ENCODE measurements around the gene DLG5. TPM values are rescaled to one million over a fixed set of nuclear protein-coding genes. Genes with fewer than 3 reads are reported as not detected.
A peak's percentile ranks its signal among the peaks of the same experiment; 100 is the strongest.

The DLG5 gene
- total RNA-seq, 1 experiment from 2014 or later, result 51.0 TPM

- BruUV-seq (replicated peaks), result no TSS peak
- peaks cover 11% of the 10 kb centered on the region for H3K36me3 Mint-ChIP-seq (ENCODE audit: insufficient read depth, unreplicated experiment)
- DNase-seq, result no peak
- no peak for TF ChIP-seq CTCF (IDR thresholded peaks at IDR 0.05; ENCODE audit: unreplicated experiment)
- no peak overlapping the region for H3K4me3 Mint-ChIP-seq (ENCODE audit: low read depth, unreplicated experiment)
- H3K27me3 Mint-ChIP-seq (ENCODE audit: unreplicated experiment), result no peaks in the 10 kb centered on the region
- no peak overlapping the region for H3K27ac Mint-ChIP-seq (ENCODE audit: unreplicated experiment)
- peaks cover 55% of the 10 kb centered on the region for H3K4me1 Mint-ChIP-seq (ENCODE audit: low read depth, unreplicated experiment)
- intact Hi-C loops (cut with micrococcal nuclease; ENCODE audit: unreplicated experiment), result no loop called here
- no peaks in the 10 kb centered on the region for H3K9me3 Mint-ChIP-seq (ENCODE audit: low read depth, unreplicated experiment)
- CTCF ChIA-PET, result interaction anchor here (0.6 to 0.7 kb wide), 3 partner anchors 23 to 1042 kb away, joined by 4 to 7 read pairs (median 6); no protein-coding TSS in a partner anchor
These were observed 15.9 kb downstream of the DLG5 start for GRCh38 chr10:77910524-77911145.

DNA sequence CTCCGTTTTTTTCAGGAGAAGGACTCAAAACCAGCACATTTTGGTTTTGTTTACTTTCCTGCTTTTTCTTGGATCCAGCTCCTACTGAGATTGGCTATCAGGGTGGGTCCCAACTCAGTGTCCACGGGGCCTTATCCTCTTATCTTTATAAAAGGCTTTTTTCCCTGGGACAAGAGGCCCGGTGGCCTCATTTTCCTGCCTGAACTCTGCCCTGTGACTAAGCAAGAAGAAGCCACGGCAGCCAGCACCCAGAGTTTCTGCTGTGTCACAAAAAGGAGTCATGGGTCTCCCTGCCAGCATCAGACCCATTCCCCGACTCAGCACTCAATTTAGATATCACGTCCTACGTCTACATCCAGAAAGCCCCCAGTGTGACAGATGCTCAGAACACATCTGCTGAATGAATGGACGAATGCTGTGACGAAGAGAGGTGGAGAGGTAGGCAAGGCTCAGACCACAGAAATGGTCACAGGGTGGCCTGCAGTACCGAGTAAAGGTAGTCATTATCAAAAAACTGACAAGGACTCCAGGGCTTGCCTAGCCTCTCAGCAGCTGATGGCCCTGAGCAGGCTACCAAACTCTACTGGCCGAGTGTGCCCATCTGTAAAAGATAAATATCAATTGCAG is 16.7 kb downstream of the DLG5 start:
- BruUV-seq (replicated peaks), result no TSS peak
- intact Hi-C loops (cut with micrococcal nuclease; ENCODE audit: unreplicated experiment), result loop anchor here (5.0 kb wide), 2 partner anchors 52 to 63 kb away; no protein-coding TSS in a partner anchor
- H3K27ac Mint-ChIP-seq (ENCODE audit: unreplicated experiment), result peak overlapping the region; percentile 61
- peaks cover 11% of the 10 kb centered on the region for H3K36me3 Mint-ChIP-seq (ENCODE audit: insufficient read depth, unreplicated experiment)
- no peak for TF ChIP-seq CTCF (IDR thresholded peaks at IDR 0.05; ENCODE audit: unreplicated experiment)
- peak overlapping the region; percentile 50 for H3K4me3 Mint-ChIP-seq (ENCODE audit: low read depth, unreplicated experiment)
- CTCF ChIA-PET, result interaction anchor here (1.6 kb wide), 1 partner anchor 11 kb away, joined by 5 read pairs; no protein-coding TSS in a partner anchor
- peaks cover 63% of the 10 kb centered on the region for H3K4me1 Mint-ChIP-seq (ENCODE audit: low read depth, unreplicated experiment)
- peak; percentile 41 for DNase-seq
- H3K27me3 Mint-ChIP-seq (ENCODE audit: unreplicated experiment), result no peaks in the 10 kb centered on the region
- H3K9me3 Mint-ChIP-seq (ENCODE audit: low read depth, unreplicated experiment), result no peaks in the 10 kb centered on the region

- peaks cover 69% of the 10 kb centered on the region for H3K4me1 Mint-ChIP-seq (ENCODE audit: low read depth, unreplicated experiment)
- CTCF ChIA-PET, result interaction anchor here (0.6 to 1.6 kb wide), 4 partner anchors 10 to 403 kb away, joined by 3 to 5 read pairs (median 3); no protein-coding TSS in a partner anchor
- H3K27me3 Mint-ChIP-seq (ENCODE audit: unreplicated experiment), result no peaks in the 10 kb centered on the region
- no peaks in the 10 kb centered on the region for H3K9me3 Mint-ChIP-seq (ENCODE audit: low read depth, unreplicated experiment)
- intact Hi-C loops (cut with micrococcal nuclease; ENCODE audit: unreplicated experiment), result loop anchor here (5.0 kb wide), 2 partner anchors 53 to 62 kb away; no protein-coding TSS in a partner anchor
- no TSS peak for BruUV-seq (replicated peaks)
- H3K27ac Mint-ChIP-seq (ENCODE audit: unreplicated experiment), result peak overlapping the region; percentile 61
- DNase-seq, result no peak
- peaks cover 11% of the 10 kb centered on the region for H3K36me3 Mint-ChIP-seq (ENCODE audit: insufficient read depth, unreplicated experiment)
- H3K4me3 Mint-ChIP-seq (ENCODE audit: low read depth, unreplicated experiment), result no peak overlapping the region
- TF ChIP-seq CTCF (IDR thresholded peaks at IDR 0.05; ENCODE audit: unreplicated experiment), result no peak
These were observed 17.4 kb downstream of the DLG5 start for GRCh38 chr10:77909021-77909748.

DNA sequence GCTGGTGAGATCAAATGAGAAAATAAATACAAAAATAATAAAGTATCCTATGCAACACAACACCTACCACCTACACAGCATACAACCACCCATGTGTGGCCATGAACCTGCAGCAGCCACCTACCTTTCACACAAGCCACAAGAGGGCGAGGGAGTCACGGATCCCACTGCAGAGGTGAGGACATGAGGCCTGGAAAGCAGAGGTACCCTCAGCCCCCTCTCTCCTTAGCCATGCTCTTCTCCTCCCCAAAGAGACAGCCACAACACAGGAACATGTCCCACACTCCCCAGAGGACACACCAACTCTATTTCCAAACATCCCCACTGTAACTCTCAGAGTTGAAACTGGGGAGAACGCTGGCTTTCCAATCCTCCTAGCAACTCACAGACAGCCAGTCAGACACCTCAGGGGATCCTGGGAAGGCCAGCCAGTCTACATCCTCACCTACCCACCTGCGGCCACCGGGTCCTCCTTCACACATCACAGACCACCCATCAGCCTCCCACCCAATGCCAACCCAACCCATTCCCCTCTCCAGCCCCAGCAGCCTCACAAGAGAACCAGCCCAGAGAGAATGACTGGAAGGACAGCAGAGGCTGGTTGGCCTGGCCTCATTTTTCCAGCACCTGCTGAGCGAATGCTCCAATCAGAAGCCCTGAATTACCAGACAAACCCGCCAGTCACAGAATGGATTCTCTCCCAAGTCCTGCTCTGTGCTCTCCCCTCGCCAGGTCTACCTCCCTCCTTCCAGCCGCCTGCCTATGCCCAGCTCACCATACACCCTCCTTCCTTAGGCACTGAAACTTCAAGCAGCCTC is 18.4 kb downstream of the DLG5 start:
- peak; percentile 36 for DNase-seq
- H3K4me1 Mint-ChIP-seq (ENCODE audit: low read depth, unreplicated experiment), result peaks cover 73% of the 10 kb centered on the region

More for the DNA sequence above, 18.4 kb downstream of the DLG5 start:
- peak; percentile 30 for TF ChIP-seq CTCF (IDR thresholded peaks at IDR 0.05; ENCODE audit: unreplicated experiment)
- Mint-ChIP-seq H3K9me3 (ENCODE audit: low read depth, unreplicated experiment) (no peaks in the 10 kb centered on the region), H3K27me3 (ENCODE audit: unreplicated experiment) (no peaks in the 10 kb centered on the region), H3K4me3 (ENCODE audit: low read depth, unreplicated experiment) (no peak overlapping the region), H3K36me3 (ENCODE audit: insufficient read depth, unreplicated experiment) (peaks cover 11% of the 10 kb centered on the region), H3K27ac (ENCODE audit: unreplicated experiment) (no peak overlapping the region)
- CTCF ChIA-PET, result interaction anchor here (0.6 to 1.6 kb wide), 4 partner anchors 10 to 32 kb away, joined by 3 to 5 read pairs (median 3); no protein-coding TSS in a partner anchor
- BruUV-seq (replicated peaks), result no TSS peak
- intact Hi-C loops (cut with micrococcal nuclease; ENCODE audit: unreplicated experiment), result loop anchor here (5.0 kb wide), 2 partner anchors 54 to 61 kb away; no protein-coding TSS in a partner anchor

Data from Calu3 (cell line).